Large intestine (tissue), 3 donors: ENCODE results near the gene CCNT1. TPM values are rescaled to one million over a fixed set of nuclear protein-coding genes. Genes with fewer than 3 reads are reported as not detected.
"Not testable (repeated sequence)": the region's sequence is repeated elsewhere in the genome, so short reads cannot be mapped to it uniquely, and the experiment has no call there.

Experiments used
- DNase-seq, 2 donors: peaks; one replicate each; pipeline versions ENCODE4 v3.0.0 to v3.0.0-alpha.2; 2013
- H3K27ac ChIP-seq: one replicate; pipeline ENCODE4 v1.5.1; 2013; ENCODE audit warnings: low read length
- H3K27me3 ChIP-seq: 2 replicates; pipeline ENCODE4 v1.6.1; 2013; ENCODE audit warnings: low read length; ENCODE audit not compliant: control insufficient read depth, insufficient read depth
- H3K36me3 ChIP-seq: 2 replicates; pipeline ENCODE4 v1.6.1; 2013; ENCODE audit warnings: low read length; ENCODE audit not compliant: control insufficient read depth, insufficient read depth
- H3K4me1 ChIP-seq: one replicate; pipeline ENCODE4 v1.6.1; 2013; ENCODE audit warnings: low read length; ENCODE audit not compliant: control insufficient read depth, insufficient read depth
- H3K4me3 ChIP-seq: one replicate; pipeline ENCODE4 v1.5.1; 2013; ENCODE audit warnings: low read length
- H3K9me3 ChIP-seq: one replicate; pipeline ENCODE4 v1.6.1; 2013; ENCODE audit warnings: mild to moderate bottlenecking, low read depth, low read length, moderate library complexity; ENCODE audit not compliant: control insufficient read depth
- WGBS: methylation state at CpG from one replicate; pipeline ENCODE4 v1.1.5; 2013; ENCODE audit warnings: low lambda C conversion rate; ENCODE audit not compliant: insufficient coverage; 5-methylcytosine and 5-hydroxymethylcytosine counted together
- polyA plus RNA-seq: library from polyadenylated mRNA; unstranded; fragments of 120-200 nt; gene quantifications from one replicate; pipeline ENCODE4 v1.2.1, GENCODE V29; 2013

CCNT1 gene
- polyA plus RNA-seq, 1 donor, result 20.8 TPM

- not testable (repeated sequence) for H3K4me3 ChIP-seq, H3K27me3 ChIP-seq, H3K4me1 ChIP-seq, DNase-seq, H3K27ac ChIP-seq
- peaks cover 14% of the 10 kb centered on the region for H3K9me3 ChIP-seq
- peaks cover 12% of the 10 kb centered on the region for H3K36me3 ChIP-seq
- no CpG with 5 or more reads among the region's 8 CpGs for WGBS
Measured at GRCh38 chr12:48645354-48645753, 71.2 kb downstream of the CCNT1 start.

- Histone ChIP-seq H3K27me3 (no peaks in the 10 kb centered on the region), H3K4me3 (no peak overlapping the region), H3K9me3 (peaks cover 14% of the 10 kb centered on the region), H3K4me1 (no peaks in the 10 kb centered on the region), H3K27ac (no peak overlapping the region), H3K36me3 (peaks cover 5% of the 10 kb centered on the region)
- WGBS, result no CpG with 5 or more reads among the region's 2 CpGs
- no peak for DNase-seq
Measured at GRCh38 chr12:48643011-48643410, 73.5 kb downstream of the CCNT1 start.

GRCh38 chr12:48641752-48642555 lies 74.6 kb downstream of the CCNT1 start:
- H3K4me1 ChIP-seq, H3K27me3 ChIP-seq, H3K27ac ChIP-seq, DNase-seq, H3K4me3 ChIP-seq, H3K36me3 ChIP-seq: not testable (repeated sequence)
- H3K9me3 ChIP-seq, result peaks cover 14% of the 10 kb centered on the region
- 100% methylated on average over 1 of the region's 54 CpGs for WGBS

GRCh38 chr12:48640854-48641253 lies 75.7 kb downstream of the CCNT1 start:
- 80% methylated on average over 1 of the region's 3 CpGs for WGBS
- Histone ChIP-seq H3K36me3 (peaks cover 2% of the 10 kb centered on the region), H3K27ac (no peak overlapping the region), H3K4me3 (no peak overlapping the region), H3K27me3 (no peaks in the 10 kb centered on the region), H3K4me1 (no peaks in the 10 kb centered on the region), H3K9me3 (peaks cover 14% of the 10 kb centered on the region)
- DNase-seq, result no peak

GRCh38 chr12:48640428-48640827 lies 76.1 kb downstream of the CCNT1 start:
- Histone ChIP-seq H3K27me3 (no peaks in the 10 kb centered on the region), H3K4me3 (no peak overlapping the region), H3K36me3 (peaks cover 2% of the 10 kb centered on the region), H3K9me3 (peaks cover 14% of the 10 kb centered on the region), H3K27ac (no peak overlapping the region), H3K4me1 (no peaks in the 10 kb centered on the region)
- DNase-seq, result no peak

Other genes with a start within 250 kb of the CCNT1 start
- not detected for gene ANP32D, start 244.1 kb downstream of the CCNT1 start, polyA plus RNA-seq
- gene C12orf54, start 234.2 kb downstream of the CCNT1 start, polyA plus RNA-seq, result not detected
- gene OR8S1, start 191.1 kb downstream of the CCNT1 start, polyA plus RNA-seq, result not detected
- not detected for gene LALBA, start 146.7 kb downstream of the CCNT1 start, polyA plus RNA-seq
- 33.8 TPM for gene KANSL2, start 34.5 kb downstream of the CCNT1 start, polyA plus RNA-seq
- gene ADCY6, start 72.4 kb upstream of the CCNT1 start, polyA plus RNA-seq, result 54.2 TPM
- 20.6 TPM for gene CACNB3, start 101.8 kb upstream of the CCNT1 start, polyA plus RNA-seq
- 90.9 TPM for gene DDX23, start 135.5 kb upstream of the CCNT1 start, polyA plus RNA-seq
- 1.3 TPM for gene RND1, start 149.2 kb upstream of the CCNT1 start, polyA plus RNA-seq
- gene FKBP11, start 208.8 kb upstream of the CCNT1 start, polyA plus RNA-seq, result 55.3 TPM
- 92.4 TPM for gene ARF3, start 240.8 kb upstream of the CCNT1 start, polyA plus RNA-seq